GM21786 (cell line): ENCODE data around the gene ZBTB25.

Source experiments
- ATAC-seq: cut with Tn5 transposase; IDR thresholded peaks from one replicate; pipeline ENCODE4 v1.9.1; 2021; ENCODE audit not compliant: unreplicated experiment

The ZBTB25 gene

GRCh38 chr14:64444984-64445845, 58.4 kb downstream of the ZBTB25 start:
- peak; percentile 95 for ATAC-seq

DNA sequence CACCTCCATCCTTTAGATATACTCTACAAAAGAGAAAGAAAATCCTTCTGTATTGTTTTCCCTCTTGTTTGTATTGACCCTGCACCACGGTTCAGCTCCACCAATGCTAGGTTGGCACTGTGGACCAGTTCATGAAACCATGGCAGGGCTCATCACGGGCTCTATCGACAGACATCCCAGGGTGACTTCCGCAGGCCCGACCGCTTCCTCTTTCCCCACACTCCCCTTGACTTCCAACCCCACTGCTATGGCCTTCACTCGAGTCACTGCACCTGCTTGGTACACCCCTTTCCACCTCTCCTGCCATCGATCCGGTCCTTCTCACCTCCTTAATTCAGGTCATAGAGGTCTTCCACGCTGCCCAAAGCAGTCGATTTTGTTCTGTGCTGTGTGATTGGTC, 59.5 kb downstream of the ZBTB25 start:
- no peak for ATAC-seq

DNA sequence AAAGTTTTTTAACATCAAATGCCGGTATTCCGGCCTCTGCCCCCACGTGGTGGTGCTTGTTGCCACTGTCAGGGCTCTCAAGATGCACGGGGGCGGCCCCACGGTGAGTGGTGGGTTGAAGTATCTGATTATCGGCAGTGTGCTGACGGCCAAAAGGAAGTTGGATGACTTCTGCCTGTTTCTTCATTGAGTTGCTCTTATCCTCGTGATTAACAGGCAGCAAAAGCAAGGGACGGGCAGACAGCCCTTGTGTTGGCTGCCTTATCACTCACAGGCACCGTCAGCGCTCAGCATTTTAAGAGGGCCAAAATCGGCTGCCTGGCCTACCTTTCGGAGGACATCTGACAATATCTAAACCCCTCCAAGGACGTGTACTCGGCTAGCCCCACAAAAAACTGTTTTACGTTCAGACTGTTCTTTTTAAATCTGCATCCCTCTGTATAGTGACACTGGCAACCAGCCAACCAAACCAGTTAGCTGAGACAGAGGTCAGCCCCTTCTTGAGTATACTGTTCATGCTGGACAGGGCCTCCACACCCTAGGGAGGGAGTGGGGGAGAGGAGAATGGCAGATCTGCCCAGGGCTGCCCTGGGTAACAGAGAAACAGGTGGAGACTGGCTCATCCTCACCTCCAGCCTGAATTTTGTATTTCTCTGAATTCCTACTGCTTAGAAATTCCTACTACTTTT, 61.2 kb downstream of the ZBTB25 start:
- ATAC-seq, result no peak

GRCh38 chr14:64440494-64440893, 63.1 kb downstream of the ZBTB25 start:
- no peak for ATAC-seq

DNA sequence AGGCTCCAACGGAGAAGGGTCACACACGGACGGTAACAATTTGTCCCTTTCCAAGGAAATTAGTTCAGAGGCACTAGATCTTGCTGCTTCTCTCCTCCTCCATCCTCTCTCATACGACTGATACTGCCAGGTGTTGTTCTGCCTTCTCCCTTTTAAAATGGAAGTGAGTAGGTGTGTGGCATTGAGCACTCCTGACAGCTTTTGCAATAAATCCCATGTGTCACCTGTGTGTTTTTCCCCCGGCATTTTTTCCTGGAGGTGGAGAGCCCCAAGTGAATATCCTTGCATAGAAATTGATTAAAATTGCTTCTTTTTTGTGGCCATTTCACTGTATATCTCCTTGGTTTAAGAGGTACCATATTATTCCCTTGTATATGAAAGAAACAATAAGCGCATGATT, 64.5 kb downstream of the ZBTB25 start:
- ATAC-seq, result no peak

DNA sequence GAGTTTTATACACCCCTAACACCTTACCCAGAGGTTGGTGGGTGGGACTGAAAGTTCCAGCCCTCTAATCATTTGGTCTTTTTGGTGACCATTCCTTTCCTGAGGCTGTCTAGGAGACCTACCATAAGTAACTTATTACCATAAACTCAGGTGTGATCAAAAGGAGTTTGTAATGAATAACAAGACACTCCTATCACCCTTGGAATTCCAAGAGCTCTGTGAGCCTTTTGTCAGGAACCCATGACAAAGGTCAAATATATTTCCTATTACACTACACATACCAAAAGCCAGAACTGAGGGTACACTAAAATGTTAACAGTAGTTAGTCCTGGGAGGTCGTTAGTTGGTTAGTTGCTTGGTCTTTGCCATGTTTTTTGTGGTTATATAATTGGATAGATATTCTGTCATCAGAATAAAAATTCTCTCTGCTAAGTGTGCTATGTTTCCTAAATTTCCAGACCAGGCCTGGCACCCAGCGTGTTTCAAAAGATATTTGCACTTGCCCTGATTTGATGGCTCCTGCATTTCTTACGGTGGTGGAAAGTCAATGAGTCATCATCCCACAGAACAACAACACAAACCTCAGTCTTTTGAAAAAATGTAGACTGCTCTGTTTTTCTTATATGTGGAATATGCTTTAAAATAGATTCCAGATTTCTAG, 65.3 kb downstream of the ZBTB25 start:
- no peak for ATAC-seq

GRCh38 chr14:64434528-64434927, 69.1 kb downstream of the ZBTB25 start:
- ATAC-seq, result no peak

GRCh38 chr14:64423987-64424386, 79.7 kb downstream of the ZBTB25 start:
- ATAC-seq, result no peak

- no peak for ATAC-seq
These were observed 80.9 kb downstream of the ZBTB25 start for GRCh38 chr14:64422756-64423155.

DNA sequence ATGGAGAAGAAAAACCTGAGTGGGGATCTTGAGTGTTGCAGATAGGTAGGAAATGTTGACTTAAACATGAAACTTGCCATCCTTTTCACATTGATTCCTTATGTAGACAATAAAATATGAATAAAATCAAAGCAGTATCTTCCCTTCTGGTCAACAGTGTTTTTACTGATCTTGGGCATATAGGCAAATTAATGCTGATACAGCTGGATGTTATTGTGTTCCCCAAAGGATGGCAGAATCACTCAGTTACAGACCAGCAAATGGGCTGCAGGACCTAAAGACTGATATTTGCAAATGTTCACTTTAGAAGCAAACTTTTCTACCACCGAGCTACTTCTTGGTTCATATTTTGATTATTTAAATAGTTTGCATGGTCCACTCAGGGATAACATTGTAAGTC, 81.6 kb downstream of the ZBTB25 start:
- no peak for ATAC-seq

GRCh38 chr14:64421166-64421565, 82.5 kb downstream of the ZBTB25 start:
- ATAC-seq, result no peak

DNA sequence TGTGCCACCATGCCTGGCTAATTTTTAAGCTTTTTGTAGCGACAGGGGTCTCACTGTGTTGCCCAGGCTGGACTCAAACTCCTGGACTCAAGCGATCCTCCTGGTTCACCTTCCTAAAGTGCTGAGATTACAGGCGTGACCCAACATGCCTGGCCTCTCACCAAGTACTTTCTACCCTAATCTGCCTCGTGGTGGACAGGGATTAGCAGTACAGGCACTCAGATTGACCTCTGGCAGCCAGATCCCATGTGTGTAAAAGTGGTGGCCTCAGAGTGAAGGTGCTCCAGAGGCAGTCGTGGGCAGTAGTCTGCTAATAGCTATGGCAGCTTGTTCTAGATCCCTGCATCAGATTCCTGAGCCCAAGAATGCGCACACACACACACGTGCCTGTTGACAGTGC, 84.6 kb downstream of the ZBTB25 start:
- ATAC-seq, result no peak

DNA sequence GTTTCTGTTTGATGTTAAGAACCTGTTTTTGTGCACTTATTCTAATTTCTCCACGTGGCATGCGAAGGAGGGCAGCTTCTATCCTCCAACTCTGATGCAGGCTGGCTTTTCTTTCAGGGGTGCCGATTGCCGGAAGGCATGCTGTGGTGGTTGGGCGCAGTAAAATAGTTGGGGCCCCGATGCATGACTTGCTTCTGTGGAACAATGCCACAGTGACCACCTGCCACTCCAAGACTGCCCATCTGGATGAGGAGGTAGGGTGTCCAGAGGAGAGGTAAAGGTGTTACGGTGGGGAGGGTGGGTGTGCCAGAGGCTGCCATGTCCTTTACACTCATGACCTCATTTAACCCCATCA, 85.9 kb downstream of the ZBTB25 start:
- no peak for ATAC-seq

- no peak for ATAC-seq
These were observed 86.4 kb downstream of the ZBTB25 start for GRCh38 chr14:64417055-64417770.

- no peak for ATAC-seq
These were observed 87.2 kb downstream of the ZBTB25 start for GRCh38 chr14:64416348-64416932.

GRCh38 chr14:64412237-64412636, 91.4 kb downstream of the ZBTB25 start:
- ATAC-seq, result no peak

GRCh38 chr14:64411001-64411400, 92.6 kb downstream of the ZBTB25 start:
- no peak for ATAC-seq

- no peak for ATAC-seq
These were observed 93.4 kb downstream of the ZBTB25 start for GRCh38 chr14:64410084-64410774.

DNA sequence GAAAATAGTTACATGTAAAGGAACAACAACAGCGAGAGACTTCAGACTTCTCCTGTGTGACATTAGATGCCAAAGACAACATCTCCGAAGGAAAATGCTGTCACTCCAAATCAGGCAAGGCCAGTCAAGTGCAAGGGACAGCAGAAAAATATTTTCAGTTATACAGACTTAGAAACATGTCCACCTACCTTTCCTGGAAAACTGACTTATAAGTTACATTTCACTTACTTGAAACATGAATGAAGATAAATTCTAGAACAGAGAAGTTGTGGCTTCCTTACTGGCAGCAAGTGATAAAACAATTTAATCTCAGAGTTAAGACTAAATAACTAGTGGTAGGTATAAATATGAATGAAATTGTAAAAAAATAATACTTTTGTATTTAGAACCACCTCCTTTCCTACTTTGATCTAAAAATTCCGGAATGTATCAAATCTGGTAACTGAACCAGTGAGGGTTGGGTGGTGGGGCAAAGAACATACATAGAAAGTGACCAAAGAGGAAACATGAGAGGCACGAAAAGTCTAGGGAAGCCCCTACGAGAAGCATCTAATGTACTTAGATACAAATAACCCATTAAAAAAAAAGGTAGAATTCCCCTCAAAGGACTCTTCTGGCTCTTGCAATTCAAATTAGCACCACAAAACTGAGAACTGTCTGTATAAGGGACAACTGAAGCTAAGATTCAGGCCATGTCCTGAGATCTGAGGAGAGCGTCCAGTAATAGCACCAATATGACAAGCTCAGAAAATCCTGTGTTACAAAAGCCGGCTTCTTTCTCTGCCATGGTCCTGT, 94.3 kb downstream of the ZBTB25 start:
- no peak for ATAC-seq

DNA sequence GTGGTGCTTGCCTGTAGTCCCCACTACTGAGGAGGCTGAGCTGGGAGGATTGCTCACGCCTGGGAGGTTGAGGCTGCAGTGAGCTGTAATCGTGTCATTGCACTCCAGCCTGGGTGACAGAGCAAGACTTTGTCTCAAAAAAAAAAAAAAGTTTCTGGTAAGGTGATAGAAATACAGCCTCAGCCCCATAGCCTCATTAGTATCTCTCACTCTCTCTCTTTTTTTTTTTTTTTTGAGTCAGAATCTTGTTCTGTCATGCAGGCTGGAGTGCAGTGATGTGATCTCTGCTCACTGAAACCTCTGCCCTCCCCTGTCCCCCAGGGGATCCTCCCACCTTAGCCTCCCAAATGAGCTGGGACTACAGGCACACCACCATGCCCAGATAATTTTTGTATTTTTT, 96.3 kb downstream of the ZBTB25 start:
- peak; percentile 70 for ATAC-seq
